IMR-90 (cell line): Measurements from ENCODE around the gene GOLPH3L. TPM values are rescaled to one million over a fixed set of nuclear protein-coding genes. Genes with fewer than 3 reads are reported as not detected.

Source experiments
- ATAC-seq: fragments of 200-7000 bp; cut with Tn5 transposase; 2 replicates; pipeline ENCODE4 v1.9.1; 2020; ENCODE audit warnings: low read depth, mild to moderate bottlenecking, moderate library complexity
- Bru-seq: library from RNA; stranded (reverse); fragments of 400-500 nt; gene quantifications from one replicate; lab custom pipeline; 2021; lab: Mats Ljungman, UMichigan
- BruChase-seq, 2 experiments: library from RNA; stranded (reverse); fragments of 400-500 nt; gene quantifications; one replicate each; lab custom pipeline; 2021; lab: Mats Ljungman, UMichigan
- BruUV-seq: library from RNA; stranded (reverse); fragments of 400-500 nt; replicated peaks from 2 replicates; lab custom pipeline; 2021; lab: Mats Ljungman, UMichigan
- CTCF ChIA-PET: fragments of 300-600 bp; formaldehyde crosslinking; extraction: SDS; loops from one replicate; lab custom pipeline; 2021; ENCODE audit warnings: antibody characterized with exemption; lab: Yijun Ruan, JAX
- POLR2A ChIA-PET: fragments of 300-600 bp; sonication (Branson Sonifier 250); formaldehyde crosslinking; loops from one replicate; lab custom pipeline; 2022; ENCODE audit warnings: antibody characterized with exemption; ENCODE audit not compliant: unreplicated experiment; lab: Charles Lee
- DNase-seq: peaks from one replicate; pipeline ENCODE4 v3.0.0; 2013
- H2AFZ ChIP-seq: replicated peaks from 2 replicates; pipeline ENCODE3; 2013; ENCODE audit warnings: low read length, mild to moderate bottlenecking; ENCODE audit not compliant: poor library complexity
- H2AK5ac ChIP-seq: 2 replicates; pipeline ENCODE4 v1.6.1; 2013; ENCODE audit warnings: low read depth, low read length, inconsistent platforms
- H2AK9ac ChIP-seq: replicated peaks from 2 replicates; pipeline ENCODE3; 2013; ENCODE audit warnings: mild to moderate bottlenecking, low read depth, low read length, moderate library complexity; ENCODE audit not compliant: poor library complexity
- H2BK120ac ChIP-seq: 2 replicates; pipeline ENCODE4 v1.6.1; 2013; ENCODE audit warnings: low read depth, low read length, inconsistent platforms
- H2BK15ac ChIP-seq: 3 replicates; pipeline ENCODE4 v1.6.1; 2013; ENCODE audit warnings: low read depth, low read length, inconsistent platforms
- H2BK20ac ChIP-seq: 2 replicates; pipeline ENCODE4 v1.6.1; 2013; ENCODE audit warnings: low read depth, mild to moderate bottlenecking, inconsistent platforms, low read length, moderate library complexity
- H2BK5ac ChIP-seq: 2 replicates; pipeline ENCODE4 v1.6.1; 2013; ENCODE audit warnings: mild to moderate bottlenecking, low read depth, low read length, inconsistent platforms; ENCODE audit not compliant: poor library complexity, severe bottlenecking
- H3K14ac ChIP-seq: replicated peaks from 2 replicates; pipeline ENCODE4 v1.6.1; 2013; ENCODE audit warnings: low read depth, low read length, inconsistent platforms
- H3K18ac ChIP-seq: 2 replicates; pipeline ENCODE4 v1.6.1; 2013; ENCODE audit warnings: low read depth, low read length, control low read depth
- H3K23ac ChIP-seq: 2 replicates; pipeline ENCODE4 v1.6.1; 2013; ENCODE audit warnings: low read depth, low read length, inconsistent platforms
- H3K27ac ChIP-seq: 2 replicates; pipeline ENCODE4 v1.5.1; 2013; ENCODE audit warnings: mild to moderate bottlenecking, control low read depth, low read length; ENCODE audit not compliant: insufficient read depth
- H3K27me3 ChIP-seq: 2 replicates; pipeline ENCODE4 v1.6.1; 2013; ENCODE audit warnings: low read length; ENCODE audit not compliant: control insufficient read depth, insufficient read depth
- H3K36me3 ChIP-seq: 2 replicates; pipeline ENCODE4 v1.6.1; 2013; ENCODE audit warnings: low read length, mixed read lengths; ENCODE audit not compliant: control insufficient read depth, insufficient read depth
- H3K4ac ChIP-seq: 2 replicates; pipeline ENCODE4 v1.6.1; 2013; ENCODE audit warnings: low read depth, low read length, inconsistent platforms
- H3K4me1 ChIP-seq: 2 replicates; pipeline ENCODE4 v1.6.1; 2013; ENCODE audit warnings: low read length, mixed read lengths; ENCODE audit not compliant: control insufficient read depth, insufficient read depth
- H3K4me2 ChIP-seq: 2 replicates; pipeline ENCODE4 v1.6.1; 2013; ENCODE audit warnings: low read depth, mild to moderate bottlenecking, control low read depth, low read length, moderate library complexity
- H3K4me3 ChIP-seq: 2 replicates; pipeline ENCODE4 v1.5.1; 2013; ENCODE audit warnings: low read depth, mild to moderate bottlenecking, control low read depth, low read length, moderate library complexity; ENCODE audit not compliant: insufficient read depth
- H3K56ac ChIP-seq: 2 replicates; pipeline ENCODE4 v1.6.1; 2013; ENCODE audit warnings: low read length, inconsistent platforms; ENCODE audit not compliant: insufficient read depth; ENCODE audit errors: extremely low read depth
- H3K79me1 ChIP-seq, 2 experiments: 2 replicates each; pipeline ENCODE4 v1.6.1; 2013; ENCODE audit warnings: low read length in 2 of 2, inconsistent platforms in 1 of 2, low read depth in 1 of 2
- H3K9ac ChIP-seq: 2 replicates; pipeline ENCODE4 v1.6.1; 2013; ENCODE audit warnings: low read depth, low read length, control low read depth
- H3K9me1 ChIP-seq: 2 replicates; pipeline ENCODE4 v1.6.1; 2013; ENCODE audit warnings: low read length, inconsistent platforms; ENCODE audit not compliant: insufficient read depth
- H3K9me3 ChIP-seq: 2 replicates; pipeline ENCODE4 v1.6.1; 2013; ENCODE audit warnings: low read length; ENCODE audit not compliant: control insufficient read depth, insufficient read depth
- H4K20me1 ChIP-seq: 2 replicates; pipeline ENCODE4 v1.6.1; 2013; ENCODE audit warnings: low read length, inconsistent platforms; ENCODE audit not compliant: insufficient read depth
- H4K5ac ChIP-seq: 2 replicates; pipeline ENCODE4 v1.6.1; 2013; ENCODE audit warnings: mild to moderate bottlenecking, low read depth, low read length, control low read depth
- H4K8ac ChIP-seq, 2 experiments: 2 replicates each; pipeline ENCODE4 v1.6.1; 2013; ENCODE audit warnings: low read depth in 2 of 2, low read length in 2 of 2, control low read depth in 1 of 2, inconsistent platforms in 1 of 2
- H4K91ac ChIP-seq: 2 replicates; pipeline ENCODE4 v1.6.1; 2013; ENCODE audit warnings: low read depth, low read length, inconsistent platforms; ENCODE audit not compliant: insufficient read depth
- CEBPB ChIP-seq: IDR thresholded peaks from 2 replicates; pipeline ENCODE4 v1.6.1; 2012; ENCODE audit warnings: low read depth, low read length, improper control_type of control experiment
- CHD1 ChIP-seq: IDR thresholded peaks from 2 replicates; pipeline ENCODE4 v1.6.1; 2012; ENCODE audit warnings: low read depth, low read length, improper control_type of control experiment
- CTCF ChIP-seq: conservative IDR thresholded peaks from 2 replicates; pipeline ENCODE4 v1.5.1; 2012; ENCODE audit warnings: mild to moderate bottlenecking, low read depth, low read length, improper control_type of control experiment
- ELK1 ChIP-seq: fragments of 150-350 bp; IDR thresholded peaks from 2 replicates; pipeline ENCODE4 v1.6.1; 2016; ENCODE audit warnings: low read depth, mild to moderate bottlenecking, low read length, moderate library complexity, borderline replicate concordance
- FOS ChIP-seq: fragments of 150-350 bp; IDR thresholded peaks from 2 replicates; pipeline ENCODE4 v1.6.1; 2016; ENCODE audit warnings: low read depth, low read length
- MAZ ChIP-seq: IDR thresholded peaks from 2 replicates; pipeline ENCODE4 v1.6.1; 2012; ENCODE audit warnings: low read depth, mild to moderate bottlenecking, low read length, improper control_type of control experiment, moderate library complexity, borderline replicate concordance
- POLR2A ChIP-seq: IDR thresholded peaks from 2 replicates; pipeline ENCODE4 v1.6.1; 2012; ENCODE audit warnings: mild to moderate bottlenecking, low read depth, low read length
- RFX5 ChIP-seq: IDR thresholded peaks from 2 replicates; pipeline ENCODE4 v1.8.0; 2012; ENCODE audit warnings: low read depth, mild to moderate bottlenecking, low read length, moderate library complexity
- USF2 ChIP-seq: fragments of 150-350 bp; IDR thresholded peaks from 2 replicates; pipeline ENCODE4 v1.6.1; 2017; ENCODE audit warnings: mild to moderate bottlenecking, antibody characterized with exemption, low read length, low read depth
- WGBS, 2 experiments: methylation state at CpG; one replicate each; pipeline versions ENCODE4 v1.1.5 to v1.1.7; 2013; ENCODE audit warnings: missing lambda C conversion rate in 2 of 2; ENCODE audit not compliant: insufficient read length in 1 of 2; ENCODE audit errors: extremely low coverage in 2 of 2; 5-methylcytosine and 5-hydroxymethylcytosine counted together
- dilution Hi-C: fragments of 300-500 bp; cut with HindIII; formaldehyde crosslinking; loops from one replicate; pipeline ENCODE4 v1.14.3; 2018; ENCODE audit warnings: low sequenced_read_pairs; ENCODE audit not compliant: unreplicated experiment
- in situ Hi-C: fragments of 300-500 bp; cut with MboI; formaldehyde crosslinking; loops from 3 replicates; pipeline ENCODE4 v1.14.3; 2019; ENCODE audit warnings: low sequenced_read_pairs, inconsistent platforms, mixed read lengths
- intact Hi-C: fragments of 100-400 bp; cut with micrococcal nuclease; formaldehyde crosslinking; loops from 2 replicates; pipeline ENCODE4 v1.10.0; 2022
- long read RNA-seq: library from polyadenylated mRNA; unstranded; transcript quantifications from one replicate; pipeline ENCODE4 v2.0.0, GENCODE V29; 2021; ENCODE audit not compliant: unreplicated experiment
- polyA plus RNA-seq, 3 experiments: library from polyadenylated mRNA; depleted of rRNA; stranded (reverse); fragments of >200 nt; gene quantifications; 2 replicates each; pipeline ENCODE4 v1.2.3, GENCODE V29; 2012; ENCODE audit warnings: low replicate concordance in 1 of 3
- total RNA-seq: library from RNA; depleted of rRNA; stranded (reverse); fragments of >200 nt; gene quantifications from 2 replicates; pipeline ENCODE4 v1.2.3, GENCODE V29; 2012; rRNA removed

GOLPH3L gene
- total RNA-seq (9.5 and 11.7 TPM in 2 replicates), polyA plus RNA-seq (2012; rRNA removed) (8.7 and 11.0 TPM in 2 replicates), Bru-seq, nascent RNA (percentile 60 among the genes with signal in this experiment), BruChase-seq, experiment 1, labeled RNA remaining after a 6-hour chase (percentile 72 among the genes with signal in this experiment), BruChase-seq, experiment 2, labeled RNA remaining after a 2-hour chase (percentile 61 among the genes with signal in this experiment)
- 2.1 and 2.3 TPM in 2 replicates for polyA plus RNA-seq (2012; cell fraction: cytosol; rRNA removed)
- polyA plus RNA-seq (2012; cell fraction: nucleus; rRNA removed; ENCODE audit: low replicate concordance): 0.69 and 5.6 TPM in 2 replicates
- long read RNA-seq, transcript GOLPH3L-201 (5 exons, 2,999 nt): major isoform, 7 of 10 reads
- long read RNA-seq, partial matches to known transcripts: 0 of 10 reads
- long read RNA-seq, other reads (novel, unspliced or antisense): 2 of 10 reads

GRCh38 chr1:150696995-150697927 is at the start of gene GOLPH3L:
TSS of gene GOLPH3L (minus strand) at chr1:150697154. CDS start at chr1:150694838, 2,316 bp downstream.
- Histone ChIP-seq H4K91ac (no peak within 1 kb of the TSS; the same call in 1 of the 2 replicates), H2BK20ac (no peak within 1 kb of the TSS), H2AK9ac (peak within 1 kb of the TSS; percentile 18), H3K4me2 (peak within 1 kb of the TSS; percentile 89), H2BK15ac (no peak within 1 kb of the TSS), H3K9me3 (no peaks in the 10 kb centered on the region), H2AK5ac (no peak within 1 kb of the TSS), H3K9ac (peak within 1 kb of the TSS; percentile 80), H3K27ac (0 out of 2 replicates have a peak within 1 kb of the TSS, but pooled peaks have one; percentile 13), H2BK5ac (peak within 1 kb of the TSS; percentile 25), H3K27me3 (no peaks in the 10 kb centered on the region), H3K18ac (peak within 1 kb of the TSS; percentile 40; the same call in 1 of the 2 replicates), H3K23ac (peak within 1 kb of the TSS; percentile 54; the same call in 1 of the 2 replicates), H3K79me1 (peaks cover 0 to 18% of the 10 kb centered on the region in 2 experiments; a peak in 3 of 4 replicates), H3K9me1 (no peaks in the 10 kb centered on the region), H4K20me1 (no peaks in the 10 kb centered on the region), H3K36me3 (peaks cover 2% of the 10 kb centered on the region; the same call in 1 of the 2 replicates), H4K5ac (peak within 1 kb of the TSS; percentile 84), H4K8ac (peak within 1 kb of the TSS; percentile 20 to 94; a peak in 2 of 4 replicates), H3K4me1 (no peaks in the 10 kb centered on the region), H2BK120ac (no peak within 1 kb of the TSS; the same call in 1 of the 2 replicates), H3K4me3 (peak within 1 kb of the TSS; percentile 74), H3K56ac (no peak within 1 kb of the TSS; the same call in 1 of the 2 replicates), H3K14ac (peak within 1 kb of the TSS; percentile 73), H2AFZ (peak within 1 kb of the TSS; percentile 90), H3K4ac (peak within 1 kb of the TSS; percentile 81)
- BruUV-seq: no TSS peak
- WGBS, 2 experiments: 0% methylated on average over 3 of the region's 18 CpGs; no CpG with 5 or more reads in 1 of the 2 experiments
- POLR2A ChIA-PET: no interaction called here
- ATAC-seq (peak; percentile 100), DNase-seq (peak; percentile 98)
- CTCF ChIA-PET: interaction anchor here (0.8 to 1.2 kb wide), 3 partner anchors 10 to 136 kb away, joined by 3 to 4 read pairs (median 3); no protein-coding TSS in a partner anchor
- in situ Hi-C loops: no loop called here
- intact Hi-C loops: loop anchor here (2.0 to 5.0 kb wide), 2 partner anchors 116 to 135 kb away; no protein-coding TSS in a partner anchor
- dilution Hi-C loops: no loop called here
- TF ChIP-seq RFX5 (peak; percentile 77), CHD1 (no peak), CTCF (peak; percentile 29), FOS (peak; percentile 36; the same call in 1 of the 2 replicates), CEBPB (peak; percentile 20; the same call in 1 of the 2 replicates), MAZ (peak; percentile 60; the same call in 1 of the 2 replicates), ELK1 (no peak), USF2 (no peak), POLR2A (peak; percentile 70)
